Activated T-cell treated with anti-CD3 and anti-CD28 coated beads for 1 hour (primary cell): ENCODE results near the gene PARP3.
"Not testable (repeated sequence)": the region's sequence is repeated elsewhere in the genome, so short reads cannot be mapped to it uniquely, and the experiment has no call there.

ENCODE experiments used
- DNase-seq: peaks from one replicate; pipeline ENCODE4 v3.0.0-alpha.2; 2020; ENCODE audit warnings: low read depth

PARP3 gene

DNA sequence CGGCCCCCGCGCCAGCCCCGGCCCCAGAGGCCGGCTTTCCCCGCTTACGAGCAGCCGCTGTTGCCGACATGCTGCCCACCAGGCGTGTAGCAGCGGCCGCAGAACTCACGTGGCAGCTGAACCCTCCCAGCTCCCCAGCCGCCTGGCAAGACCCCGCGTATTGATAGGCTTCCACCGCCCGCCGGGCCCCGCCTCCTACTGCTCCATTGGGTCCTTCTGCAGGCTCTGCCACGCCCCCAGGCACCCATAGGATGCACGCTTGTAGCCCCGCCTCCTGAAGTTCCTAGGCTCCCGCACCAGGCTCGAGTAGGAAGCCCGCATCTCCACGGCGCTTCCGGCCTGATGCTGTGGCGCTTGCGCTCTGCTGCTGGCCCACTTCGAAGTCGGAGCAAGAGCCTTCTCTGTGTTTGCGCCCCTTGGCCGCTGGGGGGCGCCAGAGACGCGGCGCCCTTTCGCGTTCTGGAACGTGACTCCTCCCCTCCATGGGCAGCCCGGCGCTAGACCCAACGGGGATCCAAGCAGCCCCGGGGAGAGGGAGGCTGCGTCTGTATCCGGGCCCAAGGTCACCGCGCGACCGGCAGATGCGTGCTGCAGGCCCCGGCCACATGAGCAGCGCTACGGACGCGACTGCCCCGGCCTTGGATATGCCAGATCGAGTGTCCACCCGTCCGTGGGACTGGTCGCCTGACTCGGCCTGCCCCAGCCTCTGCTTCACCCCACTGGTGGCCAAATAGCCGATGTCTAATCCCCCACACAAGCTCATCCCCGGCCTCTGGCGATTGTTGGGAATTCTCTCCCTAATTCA is at the start of gene PARP3, which contains the start of gene RRP9:
PARP3 (plus strand) TSS at position 566 of the 805 bp plus-strand sequence. CDS start 993 bp downstream, outside the sequence.
RRP9 (minus strand) TSS at position 107 of the 805 bp plus-strand sequence; CDS start at position 70, 37 bp downstream.
- DNase-seq = peak; percentile 98

DNA sequence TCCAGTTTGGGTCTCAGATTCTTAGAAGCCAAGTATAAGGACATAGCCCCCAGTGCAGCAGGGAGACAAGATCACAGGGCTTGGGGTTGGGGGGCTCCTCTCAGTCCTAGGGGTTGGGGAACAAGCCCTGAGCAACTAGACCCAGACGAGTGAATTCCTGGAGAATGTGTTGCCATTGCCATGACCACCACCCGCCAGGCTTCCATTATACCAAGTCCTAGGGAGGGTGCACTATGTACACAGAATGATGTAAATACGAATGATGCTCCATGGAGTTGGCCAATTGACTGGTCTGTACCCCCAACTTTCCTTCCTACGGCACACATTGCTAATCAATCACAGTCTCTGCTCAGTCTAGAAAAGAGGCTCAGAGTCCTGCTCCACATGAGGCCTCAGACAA is 47.8 kb upstream of the PARP3 start:
- DNase-seq = no peak

DNA sequence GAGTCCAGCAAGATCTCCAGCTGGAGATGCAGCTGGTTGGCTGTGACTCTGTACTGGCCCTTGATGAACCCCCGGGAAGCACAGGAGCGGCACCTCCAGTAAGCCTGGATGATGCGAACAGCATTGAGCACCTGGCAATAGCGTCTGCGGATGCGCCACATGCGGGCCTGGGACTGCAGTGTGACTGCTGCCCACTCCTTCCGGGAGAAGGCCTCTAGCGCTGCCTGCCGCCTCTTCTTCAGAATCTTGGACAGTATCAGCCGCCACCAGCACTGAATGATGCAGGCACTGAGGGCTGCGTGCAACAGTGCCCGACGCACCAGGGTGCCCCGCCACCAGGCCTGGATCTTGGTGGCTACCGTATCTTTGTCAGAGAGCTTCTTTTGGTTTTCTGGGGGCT is 47.2 kb upstream of the PARP3 start:
- no peak for DNase-seq

DNA sequence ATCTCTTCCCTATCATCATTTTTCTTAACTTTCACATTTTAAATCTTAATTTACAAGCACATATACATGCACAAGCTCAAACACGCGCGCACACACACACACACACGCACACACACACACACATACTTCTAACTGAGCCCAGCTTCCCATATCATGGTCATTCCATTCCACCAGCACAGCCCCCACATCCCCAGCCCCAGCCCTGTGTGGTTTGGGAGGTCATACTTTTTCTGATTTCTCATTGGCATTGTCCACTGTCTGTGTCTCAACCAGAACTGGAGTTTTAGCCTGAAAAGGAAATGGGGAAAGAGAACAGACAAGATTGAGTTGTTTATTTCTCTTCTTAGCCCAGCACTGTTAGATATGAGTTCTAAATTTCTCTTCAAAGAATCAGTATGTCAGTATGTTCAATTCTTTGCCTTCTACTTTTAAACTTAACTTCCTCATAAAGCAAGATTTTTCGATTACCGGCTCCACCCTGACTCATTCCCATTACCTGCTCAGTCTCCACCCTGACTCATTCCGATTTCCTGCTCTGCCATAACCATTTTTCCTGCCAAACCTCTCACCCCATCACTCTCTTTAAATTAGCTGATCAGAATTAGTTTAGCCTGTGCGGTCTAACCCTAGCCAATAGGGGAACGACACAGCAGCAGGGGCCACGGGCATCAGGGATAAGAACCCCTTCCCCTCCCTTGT is 45.4 kb upstream of the PARP3 start:
- no peak for DNase-seq

DNA sequence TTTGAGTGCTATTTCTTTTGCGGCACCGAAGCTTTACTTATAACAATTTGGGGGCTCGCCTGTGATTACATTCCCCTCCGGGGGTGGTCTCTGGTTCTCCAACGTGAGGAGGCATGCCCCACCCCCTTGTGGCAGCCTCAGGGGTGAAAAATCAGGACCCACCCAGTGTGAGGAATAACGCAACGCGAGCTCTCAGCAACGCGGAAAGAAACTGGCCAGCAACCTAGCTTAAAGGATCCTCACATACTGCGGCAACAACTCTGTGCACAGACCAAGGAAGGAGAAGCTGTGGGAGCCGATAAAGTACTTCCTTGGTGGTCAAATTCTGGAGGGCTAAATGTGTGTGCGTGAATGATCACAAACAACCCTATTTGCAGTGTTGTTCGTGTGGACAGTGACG is 44.8 kb upstream of the PARP3 start:
- DNase-seq = no peak

DNA sequence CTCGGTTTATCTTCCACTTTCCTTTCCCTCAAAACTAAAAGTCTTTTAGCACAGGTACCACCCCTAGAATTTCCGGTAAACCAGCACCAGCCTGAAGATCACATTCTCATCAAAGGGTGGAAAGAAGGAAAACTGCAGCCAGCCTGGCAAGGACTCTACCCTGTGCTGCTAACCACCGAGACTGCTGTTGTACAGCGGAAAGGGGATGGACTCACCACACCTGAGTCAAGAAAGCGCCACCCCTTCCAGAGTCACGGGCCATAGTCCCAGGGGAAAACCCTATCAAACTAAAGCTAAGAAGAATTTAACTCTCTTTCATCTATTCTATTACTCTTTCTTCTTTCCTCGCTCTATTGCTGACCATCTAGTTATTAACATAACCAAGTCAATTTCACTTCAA is 42.1 kb upstream of the PARP3 start:
- DNase-seq = not testable (repeated sequence)

DNA sequence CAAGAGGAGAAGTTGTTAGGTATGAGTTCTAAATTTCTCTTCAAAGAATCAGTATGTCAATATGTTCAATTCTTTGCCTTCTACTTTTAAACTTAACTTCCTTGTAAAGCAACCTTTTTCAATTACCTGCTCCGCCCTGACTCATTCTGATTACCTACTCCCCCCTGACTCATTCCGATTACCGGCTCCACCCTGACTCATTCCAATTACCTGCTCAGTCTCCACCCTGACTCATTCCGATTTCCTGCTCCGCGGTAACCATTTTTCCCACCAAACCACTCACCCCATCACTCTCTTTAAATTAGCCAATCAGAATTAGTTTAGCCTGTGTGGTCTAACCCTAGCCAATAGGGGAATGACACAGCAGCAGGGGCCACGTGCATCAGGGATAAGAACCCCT is 39.8 kb upstream of the PARP3 start:
- not testable (repeated sequence) for DNase-seq

DNA sequence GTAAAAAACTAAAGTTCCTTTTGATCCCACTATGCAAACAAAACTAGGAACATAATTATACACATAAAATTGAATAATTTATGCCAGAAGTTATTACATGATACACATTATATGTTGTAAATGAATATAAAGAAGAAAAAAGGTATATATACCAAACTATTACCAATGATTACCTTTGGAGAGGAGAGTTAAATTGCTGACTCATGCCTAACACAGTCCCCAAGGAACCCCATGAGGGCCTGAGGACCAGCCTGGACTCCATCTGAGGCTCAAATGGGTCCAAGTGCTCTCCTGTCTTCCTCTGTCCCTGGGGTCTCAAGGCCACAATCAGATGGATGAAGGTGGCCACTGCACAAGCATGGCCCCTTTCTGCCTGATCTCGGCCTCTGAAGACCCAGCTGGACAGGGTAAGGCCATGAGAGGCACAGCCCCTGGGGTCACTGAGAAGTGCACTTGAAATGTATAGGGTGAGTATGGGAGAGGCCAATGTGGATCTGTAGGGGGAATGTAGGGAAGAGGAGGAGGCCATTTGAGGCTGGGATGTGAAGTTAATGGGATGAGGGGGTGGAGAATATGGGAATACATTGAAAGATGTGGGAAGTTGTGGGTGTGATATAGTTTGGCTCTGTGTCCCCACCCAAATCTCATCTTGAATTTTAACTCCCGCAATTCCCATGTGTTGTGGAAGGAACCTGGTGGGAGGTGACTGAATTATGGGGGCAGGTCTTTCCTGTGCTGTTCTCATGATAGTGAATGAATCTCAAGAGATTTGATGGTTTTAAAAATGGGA is 37.9 kb upstream of the PARP3 start:
- DNase-seq = no peak

DNA sequence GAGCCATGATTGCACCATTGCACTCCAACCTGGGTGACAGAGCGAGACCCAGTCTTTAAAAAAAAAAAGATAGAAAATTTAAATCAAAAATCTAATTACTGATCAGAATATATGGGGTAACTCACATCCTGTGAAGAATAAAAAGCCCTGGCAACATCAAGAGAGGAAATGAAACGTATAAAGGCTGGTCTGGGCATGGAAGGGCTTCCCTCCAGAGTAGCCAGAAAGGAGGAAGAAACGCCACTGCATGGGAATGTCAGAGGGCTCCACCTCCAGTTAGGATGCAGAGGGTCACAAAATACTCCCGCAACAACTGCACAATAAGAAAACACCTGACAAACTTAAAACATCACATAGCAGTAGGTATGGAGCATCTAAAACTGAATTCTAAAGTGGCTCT is 34.1 kb upstream of the PARP3 start:
- DNase-seq = no peak

DNA sequence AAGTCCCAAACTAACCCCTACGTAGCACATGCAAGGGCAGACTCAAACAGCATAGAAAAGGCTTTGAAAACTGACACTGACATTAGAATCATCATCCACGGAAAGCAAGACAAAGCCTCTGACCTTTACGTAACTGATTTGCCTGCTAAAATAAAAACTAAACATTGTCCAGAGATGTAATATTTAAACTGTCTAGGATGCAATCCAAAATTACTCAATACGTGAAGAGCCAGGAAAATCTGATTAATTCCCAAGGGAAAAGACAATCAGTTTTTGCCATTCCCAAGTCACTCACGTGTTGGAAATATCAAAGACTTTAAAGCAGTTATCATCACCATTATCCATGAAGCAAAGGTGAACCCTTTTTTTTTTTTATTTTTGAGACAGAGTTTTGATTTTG is 25.7 kb upstream of the PARP3 start:
- no peak for DNase-seq

DNA sequence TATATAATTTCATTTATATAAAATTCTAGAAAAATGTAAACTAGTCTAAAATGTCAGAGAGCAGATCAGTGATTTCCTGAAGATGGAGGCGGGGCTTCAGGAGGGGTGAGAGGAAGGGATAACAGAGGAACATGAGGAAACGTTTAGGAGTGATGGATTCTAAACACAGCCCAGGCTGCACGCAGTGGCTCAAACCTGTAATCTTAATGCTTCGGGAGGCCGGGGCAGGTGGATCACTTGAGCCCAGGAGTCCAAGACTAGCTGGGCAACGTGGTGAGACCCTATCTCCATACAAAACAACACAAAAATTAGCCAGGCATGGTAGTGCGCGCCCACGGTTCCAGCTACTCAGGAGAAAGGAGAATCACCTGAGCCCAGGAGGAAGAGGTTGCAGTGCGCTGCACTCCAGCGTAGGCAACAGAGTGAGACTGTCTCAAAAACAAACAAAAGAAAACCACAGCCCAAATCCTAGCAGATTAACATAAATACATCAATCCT is 21.0 kb upstream of the PARP3 start:
- DNase-seq = no peak

DNA sequence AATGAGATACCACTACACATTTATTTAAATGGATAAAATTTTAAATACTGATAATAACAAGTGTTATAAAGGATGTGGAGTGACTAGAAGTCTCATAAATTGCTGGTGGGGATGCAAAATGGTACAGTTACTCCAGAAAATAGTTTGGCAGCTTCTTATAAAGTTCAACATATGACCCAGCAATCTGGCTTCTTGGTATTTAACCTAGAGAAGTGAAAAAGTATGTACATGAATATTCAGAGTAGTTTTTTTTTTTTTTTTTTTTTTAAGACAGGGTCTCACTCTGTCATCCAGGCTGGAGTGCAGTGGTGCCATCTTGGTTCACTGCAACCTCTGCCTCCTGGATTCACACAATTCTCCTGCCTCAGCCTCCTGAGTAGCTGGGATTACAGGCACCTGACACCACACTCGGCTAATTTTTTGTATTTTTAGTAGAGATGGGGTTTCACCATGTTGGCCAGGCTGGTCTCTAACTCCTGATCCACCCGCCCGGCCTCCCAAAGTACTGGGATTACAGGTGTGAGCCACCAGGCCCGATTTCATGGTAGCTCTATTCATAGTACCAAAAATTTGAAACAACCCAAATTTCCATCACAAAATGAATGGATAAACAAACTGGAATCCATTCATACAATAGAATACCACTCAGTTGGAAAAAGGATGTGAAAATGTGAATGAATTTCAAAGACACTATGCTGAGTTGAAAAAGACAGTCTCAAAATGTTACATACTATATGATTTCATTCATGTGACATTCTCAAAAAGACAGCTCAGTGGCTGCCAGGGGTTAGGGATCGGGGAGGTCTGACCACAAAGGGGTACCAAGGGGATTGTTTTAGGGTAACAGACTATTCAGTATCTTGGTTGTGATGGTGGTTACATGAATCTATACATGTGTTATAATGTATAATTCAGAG is 14.8 kb upstream of the PARP3 start:
- DNase-seq = no peak

DNA sequence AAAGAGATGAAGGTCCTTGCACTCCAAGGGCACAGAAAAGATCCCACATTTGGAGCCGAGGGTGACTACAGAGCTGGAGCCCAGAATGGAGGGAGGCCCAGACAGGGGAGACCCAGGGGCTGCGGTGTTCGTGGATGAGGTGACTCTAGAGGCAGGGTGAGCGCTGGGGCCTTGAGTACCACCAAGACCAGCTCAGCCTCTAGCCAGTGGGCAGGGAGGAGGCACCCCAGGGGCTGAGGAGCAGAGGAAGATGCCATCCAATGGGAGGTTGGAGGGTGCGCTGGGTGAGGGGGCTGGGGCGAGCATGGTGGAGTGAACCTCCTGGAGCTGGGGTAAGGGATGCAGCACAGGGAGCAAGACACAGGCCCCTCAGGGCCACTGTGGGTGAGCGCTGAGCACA is 13.7 kb upstream of the PARP3 start:
- DNase-seq = no peak

DNA sequence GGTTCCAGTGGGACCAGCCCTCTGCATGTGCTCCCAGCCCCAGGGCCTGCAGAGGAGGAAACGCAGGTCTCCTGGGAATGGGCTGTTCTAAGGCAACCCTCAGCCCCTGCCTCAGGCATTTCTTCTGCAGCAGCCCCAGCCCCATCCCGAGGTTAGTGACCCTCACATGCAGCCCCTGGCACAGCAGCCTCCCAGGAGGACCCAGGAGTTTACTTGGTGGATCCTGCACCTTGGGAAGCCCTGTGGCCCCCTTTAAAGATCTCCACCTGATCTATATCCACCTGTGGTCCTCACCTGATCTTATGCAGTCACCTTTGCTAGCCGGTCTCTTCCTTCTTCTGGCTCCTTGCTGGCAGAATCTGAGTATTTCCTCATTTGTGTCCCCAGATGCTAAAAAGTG is 13.2 kb upstream of the PARP3 start:
- not testable (repeated sequence) for DNase-seq

DNA sequence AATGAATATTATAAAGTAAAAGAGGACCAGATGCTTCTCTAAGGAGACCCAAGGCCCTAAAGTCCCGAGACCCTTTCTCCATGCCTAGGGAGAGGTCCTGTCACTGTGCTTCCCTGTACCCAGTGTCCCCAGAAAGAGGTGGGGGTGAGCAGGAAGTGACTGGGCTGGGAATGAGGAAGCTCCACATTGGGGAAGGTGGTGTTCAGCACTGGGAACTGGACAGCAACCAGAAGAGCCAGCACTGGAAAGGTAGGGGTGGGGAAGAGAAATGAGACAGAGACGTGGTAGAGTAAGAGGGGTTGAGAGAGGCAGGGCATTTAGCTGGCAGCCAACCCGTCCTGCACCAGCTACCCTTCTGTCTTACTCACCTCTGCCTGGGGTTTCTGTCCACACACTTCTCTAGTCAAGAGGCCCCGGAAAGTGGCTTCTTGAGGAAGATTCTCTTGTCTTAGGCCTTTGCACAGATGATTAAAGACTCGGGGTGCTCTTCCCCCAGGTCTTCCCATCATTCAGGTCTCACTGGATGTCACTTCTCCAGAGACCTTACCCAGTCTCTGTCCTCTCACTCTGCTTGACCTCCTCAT is 12.7 kb upstream of the PARP3 start:
- DNase-seq = no peak

DNA sequence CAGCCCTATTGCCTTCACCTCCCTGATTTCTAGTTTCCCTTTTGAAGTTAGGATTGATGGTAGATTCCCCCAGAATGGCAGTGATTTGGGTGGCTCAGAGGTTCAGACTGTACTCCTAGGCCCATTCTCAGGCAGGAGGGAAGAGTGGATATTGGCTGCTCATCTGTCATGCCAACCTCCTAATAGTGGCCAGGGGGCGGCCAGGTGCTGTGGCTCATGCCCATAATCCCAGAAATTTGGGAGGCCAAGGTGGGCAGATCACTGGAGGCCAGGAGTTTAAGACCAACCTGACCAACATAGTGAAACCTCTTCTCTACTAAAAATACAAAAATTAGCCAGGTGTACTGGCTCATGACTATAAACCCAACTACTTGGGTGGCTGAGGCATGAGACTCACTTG is 11.7 kb upstream of the PARP3 start:
- no peak for DNase-seq

DNA sequence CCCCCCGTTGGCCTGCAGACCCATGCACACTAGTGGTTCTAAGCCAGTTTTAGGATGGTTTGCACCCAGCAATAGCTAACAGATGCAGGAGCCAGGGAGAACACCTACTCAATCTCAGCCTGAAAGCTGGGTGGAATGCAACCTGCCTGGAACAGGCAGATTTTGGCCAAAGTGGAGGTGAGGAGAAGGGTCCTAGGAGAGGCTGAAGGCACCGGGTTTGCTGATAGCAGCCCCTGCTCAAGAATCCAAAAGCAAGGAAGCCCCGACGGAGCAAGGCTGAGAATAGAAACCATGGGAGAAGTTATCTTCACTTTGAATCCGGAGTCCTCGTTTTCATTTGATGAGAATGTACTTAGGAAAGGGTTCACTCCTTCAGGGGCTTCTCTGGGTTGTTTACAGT is 10.4 kb upstream of the PARP3 start:
- DNase-seq = no peak

DNA sequence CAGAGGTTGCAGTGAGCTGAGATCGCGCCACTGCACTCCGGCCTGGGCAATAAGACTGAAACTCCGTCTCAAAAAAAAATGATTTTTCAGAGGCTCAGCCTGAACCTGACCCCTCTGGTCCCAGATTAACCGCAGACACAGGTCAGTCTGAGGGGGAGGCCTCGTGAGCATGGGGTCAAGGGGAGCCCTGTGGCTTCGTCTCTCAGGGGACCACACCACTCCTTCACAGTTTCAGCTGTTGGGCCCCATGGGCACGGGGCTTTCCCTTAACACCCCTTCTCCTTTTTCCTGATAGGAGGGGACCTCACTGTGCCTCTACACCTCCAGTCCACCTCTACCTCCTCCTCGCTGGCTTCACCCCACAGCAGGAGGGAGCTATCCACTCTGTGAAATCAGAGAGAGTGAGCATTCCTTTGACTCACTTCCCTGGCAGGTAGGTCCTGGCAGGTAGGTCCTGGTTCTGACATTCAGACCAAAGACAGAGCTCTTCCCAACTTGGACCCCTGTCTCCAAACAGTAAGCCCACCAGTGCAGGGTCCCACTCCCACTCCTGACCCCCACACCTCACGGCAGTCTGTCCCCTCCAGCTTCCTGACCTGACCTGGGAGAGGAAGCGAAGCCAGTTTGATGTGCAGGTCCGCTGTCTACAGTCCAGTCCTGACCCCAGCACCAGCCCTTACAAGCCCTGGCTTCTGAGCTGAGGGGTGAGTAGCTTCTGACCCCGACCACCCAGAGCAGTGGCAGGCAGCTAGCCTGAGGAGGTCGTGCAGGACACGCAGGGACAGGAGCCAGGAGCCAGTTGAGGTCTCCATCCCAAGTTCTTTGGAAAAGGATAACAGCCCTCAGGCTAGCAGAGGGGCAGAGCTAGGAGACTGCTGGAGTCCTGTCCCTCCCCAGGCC is 9.4 kb upstream of the PARP3 start:
- no peak for DNase-seq

DNA sequence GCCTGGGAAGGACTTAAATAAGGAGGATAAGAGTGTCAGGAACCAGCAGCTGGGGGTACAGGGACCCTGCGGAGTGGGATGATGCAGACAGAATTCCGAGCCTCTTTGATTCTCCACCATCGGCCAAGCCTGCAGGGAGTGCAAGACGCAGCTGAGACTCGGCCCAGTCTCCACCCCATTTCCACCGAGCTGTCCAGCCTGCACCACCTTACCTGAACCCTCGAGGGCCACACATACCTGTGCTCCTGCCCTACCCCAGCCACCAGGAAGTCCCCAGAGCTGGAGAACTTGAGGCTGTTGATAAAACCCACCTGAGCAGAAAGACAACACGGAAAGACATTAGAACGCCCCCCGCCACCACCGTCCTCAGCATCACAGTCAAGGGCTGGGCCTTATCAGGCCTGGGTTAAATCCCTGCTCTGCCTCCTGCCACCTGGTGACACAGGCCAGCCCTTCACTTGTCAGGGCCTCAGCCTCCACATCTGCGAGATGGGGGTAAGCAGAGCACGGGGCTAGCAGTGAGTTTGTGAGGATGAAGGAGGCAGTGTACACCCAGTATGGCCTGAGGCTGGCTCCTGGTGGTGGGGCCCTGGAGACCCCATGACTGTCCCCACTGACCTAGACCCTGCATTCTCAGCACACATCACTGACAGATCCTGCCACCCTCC is 8.6 kb upstream of the PARP3 start:
- DNase-seq = no peak
